Measurements from ENCODE around the gene LY86.

The LY86 gene

DNA sequence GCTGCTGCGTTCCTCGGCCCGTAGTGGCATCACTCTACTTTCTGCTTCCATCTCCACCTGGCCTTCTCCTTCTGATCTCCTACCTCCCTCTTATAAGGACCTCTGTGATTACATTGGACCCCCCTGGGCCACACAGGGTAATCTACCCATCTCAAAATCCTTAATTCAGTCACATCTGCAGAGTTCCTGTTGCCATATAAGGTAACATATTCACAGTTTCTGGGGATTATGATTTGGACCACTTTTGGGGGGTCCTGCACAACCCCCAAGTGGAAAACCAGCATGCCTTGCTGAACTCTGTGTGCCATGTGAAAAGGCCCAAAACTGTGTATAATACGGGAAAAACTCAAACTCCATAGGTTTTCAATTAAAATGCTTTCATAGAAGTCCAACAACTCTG, 51.1 kb downstream of the LY86 start:
- in situ Hi-C loops (cut with HindIII; ENCODE audit: low pct_ligation_motif_present, low sequenced_read_pairs) = no loop called here
- H3K27ac ChIP-seq = no peak overlapping the region
- no peak overlapping the region for H3K4me3 ChIP-seq (ENCODE audit: low read depth, low read length)
- no peak for DNase-seq
- no peaks in the 10 kb centered on the region for H3K27me3 ChIP-seq (replicated peaks)
- H3K36me3 ChIP-seq (replicated peaks) = no peaks in the 10 kb centered on the region
- TF ChIP-seq CTCF (IDR thresholded peaks at IDR 0.05; ENCODE audit: low read depth, low read length, missing control alignments) = no peak

GRCh38 chr6:6640926-6641325, 52.4 kb downstream of the LY86 start:
- Histone ChIP-seq H3K36me3 (replicated peaks) (no peaks in the 10 kb centered on the region), H3K27me3 (replicated peaks) (no peaks in the 10 kb centered on the region), H3K27ac (no peak overlapping the region), H3K4me3 (ENCODE audit: low read depth, low read length) (no peak overlapping the region)
- no peak for TF ChIP-seq CTCF (IDR thresholded peaks at IDR 0.05; ENCODE audit: low read depth, low read length, missing control alignments)
- DNase-seq = no peak
- in situ Hi-C loops (cut with HindIII; ENCODE audit: low pct_ligation_motif_present, low sequenced_read_pairs) = no loop called here

DNA sequence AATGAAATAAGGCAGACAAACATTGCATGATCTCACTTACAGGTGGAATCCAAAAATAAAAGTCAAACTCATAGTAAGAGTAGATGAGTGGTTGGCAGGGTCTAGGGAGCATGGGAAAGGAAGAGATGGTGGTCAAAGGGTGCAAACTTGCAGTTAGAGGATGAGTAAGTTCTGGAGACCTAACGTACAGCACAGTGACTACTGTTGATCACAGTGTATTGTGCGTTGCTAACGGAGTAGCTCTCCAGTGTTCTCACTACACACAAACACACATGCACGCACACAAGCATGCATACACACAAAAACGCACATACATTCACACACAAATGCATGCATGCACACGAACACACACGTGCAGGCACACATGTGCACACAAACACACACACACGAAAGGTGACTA, 54.9 kb downstream of the LY86 start:
- Histone ChIP-seq H3K27ac (no peak overlapping the region), H3K27me3 (replicated peaks) (no peaks in the 10 kb centered on the region), H3K4me3 (ENCODE audit: low read depth, low read length) (no peak overlapping the region), H3K36me3 (replicated peaks) (no peaks in the 10 kb centered on the region)
- no peak for DNase-seq
- TF ChIP-seq CTCF (IDR thresholded peaks at IDR 0.05; ENCODE audit: low read depth, low read length, missing control alignments) = no peak
- in situ Hi-C loops (cut with HindIII; ENCODE audit: low pct_ligation_motif_present, low sequenced_read_pairs) = no loop called here

DNA sequence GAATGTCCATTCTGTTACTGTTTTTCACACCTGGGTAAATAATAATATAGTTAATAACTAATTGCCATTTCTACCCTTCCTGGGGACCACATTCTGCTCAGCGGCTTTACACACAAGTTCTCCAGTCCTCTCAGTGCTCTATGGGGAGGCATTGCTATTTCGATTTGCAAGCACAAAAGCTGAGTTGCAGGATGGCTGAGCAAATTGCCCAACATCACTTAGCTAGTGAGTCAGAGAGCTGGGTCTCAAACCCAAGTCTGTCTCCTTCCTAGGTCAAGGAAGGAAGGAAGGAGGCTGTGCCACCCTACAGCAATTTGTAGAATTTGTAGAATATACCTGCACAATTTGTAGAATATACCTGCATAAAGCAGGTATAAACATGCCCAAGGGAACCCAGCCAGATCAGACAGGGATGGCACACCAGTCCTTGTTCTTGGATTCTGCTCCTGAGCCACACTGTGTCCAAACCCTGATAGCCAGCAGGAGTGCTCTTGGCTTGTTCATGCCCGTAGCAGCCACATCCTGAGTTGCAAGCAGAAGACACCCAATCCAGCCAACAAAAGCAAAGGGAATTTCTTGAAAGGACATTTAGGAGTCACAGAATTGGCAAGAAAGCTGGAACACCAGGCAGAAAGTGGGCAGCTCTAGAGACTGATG, 56.9 kb downstream of the LY86 start:
- DNase-seq = no peak
- no peak overlapping the region for H3K4me3 ChIP-seq (ENCODE audit: low read depth, low read length)
- H3K27me3 ChIP-seq (replicated peaks) = no peaks in the 10 kb centered on the region
- H3K27ac ChIP-seq = no peak overlapping the region
- no peak for TF ChIP-seq CTCF (IDR thresholded peaks at IDR 0.05; ENCODE audit: low read depth, low read length, missing control alignments)
- no peaks in the 10 kb centered on the region for H3K36me3 ChIP-seq (replicated peaks)
- in situ Hi-C loops (cut with HindIII; ENCODE audit: low pct_ligation_motif_present, low sequenced_read_pairs) = no loop called here

DNA sequence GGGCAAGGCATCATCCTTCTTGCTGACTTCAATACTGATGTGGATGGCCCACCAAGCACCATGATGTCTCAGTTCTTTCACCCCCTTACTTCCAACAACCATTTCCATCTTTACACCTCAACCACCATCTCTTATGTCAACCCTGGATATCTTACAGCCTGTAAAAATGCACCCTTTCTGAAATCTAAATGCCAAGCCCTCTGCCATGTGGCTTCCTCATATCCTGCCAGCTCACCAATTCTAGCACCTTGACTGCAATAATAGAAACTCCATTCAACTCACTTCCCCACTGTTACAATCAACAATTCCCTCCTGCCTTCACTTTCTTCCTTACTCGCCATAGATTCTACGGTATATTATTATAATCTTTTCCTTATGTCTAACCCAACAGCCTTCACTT, 57.9 kb downstream of the LY86 start:
- Histone ChIP-seq H3K36me3 (replicated peaks) (no peaks in the 10 kb centered on the region), H3K27ac (no peak overlapping the region), H3K27me3 (replicated peaks) (no peaks in the 10 kb centered on the region), H3K4me3 (ENCODE audit: low read depth, low read length) (no peak overlapping the region)
- DNase-seq = no peak
- in situ Hi-C loops (cut with HindIII; ENCODE audit: low pct_ligation_motif_present, low sequenced_read_pairs) = no loop called here
- TF ChIP-seq CTCF (IDR thresholded peaks at IDR 0.05; ENCODE audit: low read depth, low read length, missing control alignments) = no peak

DNA sequence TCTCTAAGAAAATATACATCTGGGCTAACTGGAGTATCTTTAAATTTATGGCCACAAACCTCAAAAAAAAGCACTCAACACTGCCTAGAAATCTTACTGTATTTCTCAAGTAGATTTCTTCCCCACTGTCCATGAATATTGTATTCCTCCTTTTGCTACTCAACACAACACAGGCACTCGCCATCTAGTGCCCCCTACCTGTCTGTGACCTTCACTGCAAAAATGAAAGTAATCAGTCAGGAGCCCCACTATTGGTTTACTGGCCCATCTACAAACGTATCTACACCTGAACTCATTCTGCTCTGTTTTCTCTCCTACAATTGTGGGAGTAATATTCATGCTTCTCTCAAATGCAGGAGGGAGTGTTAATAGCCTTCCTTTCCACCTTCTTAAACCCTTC, 58.3 kb downstream of the LY86 start:
- no peak for TF ChIP-seq CTCF (IDR thresholded peaks at IDR 0.05; ENCODE audit: low read depth, low read length, missing control alignments)
- Histone ChIP-seq H3K4me3 (ENCODE audit: low read depth, low read length) (no peak overlapping the region), H3K27me3 (replicated peaks) (no peaks in the 10 kb centered on the region), H3K36me3 (replicated peaks) (no peaks in the 10 kb centered on the region), H3K27ac (no peak overlapping the region)
- no peak for DNase-seq
- in situ Hi-C loops (cut with HindIII; ENCODE audit: low pct_ligation_motif_present, low sequenced_read_pairs) = no loop called here

Data from brain microvascular endothelial cell (primary cell).